Loucy (cell line): ENCODE data around the gene PIEZO1.

Experiments
- CTCF ChIP-seq: fragments of 200-600 bp; sonication (generic); conservative IDR thresholded peaks from 2 replicates; pipeline ENCODE4 v1.5.1; 2014; ENCODE audit warnings: mild to moderate bottlenecking, antibody characterized with exemption, low read length
- EZH2phosphoT487 ChIP-seq: fragments of 200-600 bp; IDR thresholded peaks from 2 replicates; pipeline ENCODE4 v1.6.1; 2018; ENCODE audit warnings: antibody characterized with exemption, mild to moderate bottlenecking, moderate library complexity, borderline replicate concordance

- TF ChIP-seq CTCF (no peak), EZH2phosphoT487 (no peak)
These were observed 25.6 kb downstream of the PIEZO1 start for GRCh38 chr16:88759245-88759975.
